Uterus (tissue), 2 donors: ENCODE results near the gene RTP3.

ENCODE experiments used
- CTCF ChIP-seq, 4 experiments: fragments of 200-600 bp in 2 of 4; fragments of 450-650 bp in 2 of 4; sonication (generic) in 2 of 4; IDR thresholded peaks; one replicate each; pipeline ENCODE4 v1.5.1; 2016 to 2019; ENCODE audit warnings: antibody characterized with exemption in 4 of 4, mild to moderate bottlenecking in 2 of 4, moderate library complexity in 1 of 4
- POLR2A ChIP-seq, 2 donors: fragments of 450-650 bp; IDR thresholded peaks; one replicate each; pipeline ENCODE4 v1.6.1; 2016; ENCODE audit warnings: antibody characterized with exemption in 2 of 2, mild to moderate bottlenecking in 1 of 2, moderate library complexity in 1 of 2

GRCh38 chr3:46549989-46550388 lies 52.2 kb downstream of the RTP3 start:
- TF ChIP-seq CTCF (IDR thresholded peaks at IDR 0.05) (no peak), POLR2A (IDR thresholded peaks at IDR 0.05) (no peak)
